Adipocyte (in vitro differentiated cells): ENCODE measurements around the gene SUMO2.
"Not testable (repeated sequence)": the region's sequence is repeated elsewhere in the genome, so short reads cannot be mapped to it uniquely, and the experiment has no call there.

Experiments used
- DNase-seq: peaks from one replicate; pipeline ENCODE4 v3.0.0-alpha.2; 2015; ENCODE audit warnings: low read depth
- H3K27me3 ChIP-seq: replicated peaks from 2 replicates; pipeline ENCODE4 v1.7.0; 2013; ENCODE audit warnings: mild to moderate bottlenecking, low read length, moderate library complexity; ENCODE audit not compliant: control insufficient read depth, insufficient read depth
- H3K36me3 ChIP-seq: 2 replicates; pipeline ENCODE4 v1.7.0; 2013; ENCODE audit warnings: low read length, mild to moderate bottlenecking, moderate library complexity; ENCODE audit not compliant: control insufficient read depth, insufficient read depth, severe bottlenecking
- H3K4me1 ChIP-seq: 2 replicates; pipeline ENCODE4 v1.7.0; 2013; ENCODE audit warnings: mild to moderate bottlenecking, low read length, moderate library complexity; ENCODE audit not compliant: control insufficient read depth, insufficient read depth
- H3K4me3 ChIP-seq: 2 replicates; pipeline ENCODE4 v1.7.0; 2013; ENCODE audit warnings: mild to moderate bottlenecking, low read length, moderate library complexity
- H3K9ac ChIP-seq: 2 replicates; pipeline ENCODE4 v1.7.0; 2013; ENCODE audit warnings: mild to moderate bottlenecking, low read length, moderate library complexity
- H3K9me3 ChIP-seq: 2 replicates; pipeline ENCODE4 v1.7.0; 2013; ENCODE audit warnings: mild to moderate bottlenecking, low read length, moderate library complexity; ENCODE audit not compliant: control insufficient read depth

SUMO2 gene

GRCh38 chr17:75137762-75138161 is 45.0 kb downstream of the SUMO2 start:
- H3K9ac ChIP-seq, DNase-seq, H3K4me1 ChIP-seq, H3K27me3 ChIP-seq, H3K9me3 ChIP-seq, H3K4me3 ChIP-seq: not testable (repeated sequence)
- H3K36me3 ChIP-seq: peaks cover 22% of the 10 kb centered on the region

DNA sequence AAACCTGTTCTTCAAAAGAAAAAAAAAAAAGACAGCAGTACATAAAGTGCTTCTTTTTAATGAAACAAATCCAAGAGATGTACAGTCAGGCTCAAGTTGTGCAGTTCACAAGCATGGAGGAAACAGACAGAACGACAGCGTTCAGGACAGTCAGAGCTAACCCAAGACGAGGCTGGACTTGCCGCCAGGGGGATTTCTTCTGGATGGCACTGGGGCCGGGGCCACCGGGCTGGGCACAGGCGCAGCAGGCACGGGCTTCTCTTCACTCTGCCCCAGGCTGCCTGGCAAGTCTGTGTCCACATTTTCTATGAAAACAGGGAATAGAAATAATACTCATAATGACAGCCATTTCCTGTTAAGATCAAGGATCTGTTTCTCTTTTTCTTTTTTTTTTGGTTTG is 46.8 kb downstream of the SUMO2 start:
- Histone ChIP-seq H3K9ac (no peak overlapping the region), H3K27me3 (no peaks in the 10 kb centered on the region), H3K4me1 (peaks cover 4% of the 10 kb centered on the region), H3K36me3 (peaks cover 16% of the 10 kb centered on the region), H3K4me3 (no peak overlapping the region), H3K9me3 (no peaks in the 10 kb centered on the region)
- no peak for DNase-seq

DNA sequence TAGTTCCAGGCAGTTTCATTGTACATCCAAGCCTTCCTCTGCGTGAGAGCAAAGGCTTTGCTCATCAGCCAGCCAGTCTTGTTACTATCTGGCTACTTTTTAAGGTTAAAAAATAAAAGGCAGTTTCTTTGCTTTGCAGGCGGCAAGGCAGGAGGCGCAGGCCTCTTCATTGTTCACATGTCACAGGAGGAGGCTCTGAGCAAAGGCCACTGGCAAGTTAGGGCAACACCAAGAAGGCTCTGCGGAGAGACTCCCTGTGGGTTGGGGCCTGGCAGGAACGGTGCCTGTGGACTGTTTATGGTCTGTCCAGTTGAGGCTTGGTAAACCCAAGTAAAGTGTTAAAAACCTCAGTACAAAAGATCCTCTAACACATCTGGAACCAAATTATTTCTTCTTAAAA is 47.3 kb downstream of the SUMO2 start:
- Histone ChIP-seq H3K9ac (no peak overlapping the region), H3K4me3 (no peak overlapping the region), H3K27me3 (no peaks in the 10 kb centered on the region), H3K4me1 (peaks cover 7% of the 10 kb centered on the region), H3K9me3 (no peaks in the 10 kb centered on the region), H3K36me3 (peaks cover 11% of the 10 kb centered on the region)
- DNase-seq: no peak

DNA sequence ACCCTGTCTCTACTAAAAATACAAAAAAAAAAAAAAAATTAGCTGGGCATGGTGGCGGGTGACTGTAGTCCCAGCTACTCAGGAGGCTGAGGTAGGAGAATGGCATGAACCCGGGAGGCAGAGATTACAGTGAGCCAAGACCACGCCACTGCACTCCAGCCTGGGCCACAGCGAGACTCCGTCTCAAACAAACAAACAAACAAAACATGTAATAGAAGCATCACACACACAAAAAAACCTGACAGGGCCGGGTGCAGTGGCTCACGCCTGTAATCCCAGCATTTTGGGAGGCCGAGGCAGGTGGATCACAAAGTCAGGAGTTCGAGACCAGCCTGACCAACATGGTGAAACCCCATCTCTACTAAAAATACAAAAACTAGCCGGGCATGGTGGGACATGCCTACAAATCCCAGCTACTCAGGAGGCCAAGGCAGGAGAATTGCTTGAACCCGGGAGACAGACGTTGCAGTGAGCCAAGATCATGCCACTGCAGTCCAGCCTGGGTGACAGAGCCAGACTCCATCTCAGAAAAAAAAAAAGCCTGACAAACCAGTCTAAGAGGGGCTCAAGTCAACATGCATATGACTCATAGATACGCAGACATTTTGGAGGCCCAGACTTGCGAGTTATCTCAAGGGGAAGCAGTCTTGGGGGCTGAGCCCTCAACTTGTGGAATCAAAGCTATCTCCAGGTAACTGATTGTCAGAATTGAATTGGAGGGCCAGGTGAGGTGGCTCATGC is 49.0 kb downstream of the SUMO2 start:
- DNase-seq, H3K9ac ChIP-seq, H3K27me3 ChIP-seq, H3K9me3 ChIP-seq, H3K4me3 ChIP-seq: not testable (repeated sequence)
- Histone ChIP-seq H3K36me3 (peaks cover 21% of the 10 kb centered on the region), H3K4me1 (peaks cover 11% of the 10 kb centered on the region)

DNA sequence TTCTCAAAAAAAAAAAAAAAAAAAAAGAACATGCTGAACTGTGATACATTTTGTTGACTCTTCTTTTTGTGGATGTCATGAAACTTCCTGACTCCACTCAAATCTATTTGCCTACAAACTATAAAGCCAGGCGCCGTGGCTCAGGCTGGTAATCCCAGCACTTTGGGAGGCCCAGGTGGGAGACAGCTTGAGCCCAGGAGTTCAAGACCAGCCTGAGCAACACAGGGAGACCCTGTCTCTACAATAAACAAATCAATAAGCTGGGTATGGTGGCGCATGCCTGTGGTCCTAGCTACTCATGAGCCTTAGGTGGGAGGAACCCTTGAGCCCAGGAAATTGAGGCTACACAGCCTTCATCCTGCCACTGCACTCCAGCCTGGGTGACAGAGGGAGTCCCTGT is 49.8 kb downstream of the SUMO2 start:
- Histone ChIP-seq H3K9ac (no peak overlapping the region), H3K4me3 (no peak overlapping the region), H3K4me1 (peaks cover 11% of the 10 kb centered on the region), H3K36me3 (peaks cover 21% of the 10 kb centered on the region), H3K9me3 (no peaks in the 10 kb centered on the region), H3K27me3 (no peaks in the 10 kb centered on the region)
- DNase-seq: no peak

DNA sequence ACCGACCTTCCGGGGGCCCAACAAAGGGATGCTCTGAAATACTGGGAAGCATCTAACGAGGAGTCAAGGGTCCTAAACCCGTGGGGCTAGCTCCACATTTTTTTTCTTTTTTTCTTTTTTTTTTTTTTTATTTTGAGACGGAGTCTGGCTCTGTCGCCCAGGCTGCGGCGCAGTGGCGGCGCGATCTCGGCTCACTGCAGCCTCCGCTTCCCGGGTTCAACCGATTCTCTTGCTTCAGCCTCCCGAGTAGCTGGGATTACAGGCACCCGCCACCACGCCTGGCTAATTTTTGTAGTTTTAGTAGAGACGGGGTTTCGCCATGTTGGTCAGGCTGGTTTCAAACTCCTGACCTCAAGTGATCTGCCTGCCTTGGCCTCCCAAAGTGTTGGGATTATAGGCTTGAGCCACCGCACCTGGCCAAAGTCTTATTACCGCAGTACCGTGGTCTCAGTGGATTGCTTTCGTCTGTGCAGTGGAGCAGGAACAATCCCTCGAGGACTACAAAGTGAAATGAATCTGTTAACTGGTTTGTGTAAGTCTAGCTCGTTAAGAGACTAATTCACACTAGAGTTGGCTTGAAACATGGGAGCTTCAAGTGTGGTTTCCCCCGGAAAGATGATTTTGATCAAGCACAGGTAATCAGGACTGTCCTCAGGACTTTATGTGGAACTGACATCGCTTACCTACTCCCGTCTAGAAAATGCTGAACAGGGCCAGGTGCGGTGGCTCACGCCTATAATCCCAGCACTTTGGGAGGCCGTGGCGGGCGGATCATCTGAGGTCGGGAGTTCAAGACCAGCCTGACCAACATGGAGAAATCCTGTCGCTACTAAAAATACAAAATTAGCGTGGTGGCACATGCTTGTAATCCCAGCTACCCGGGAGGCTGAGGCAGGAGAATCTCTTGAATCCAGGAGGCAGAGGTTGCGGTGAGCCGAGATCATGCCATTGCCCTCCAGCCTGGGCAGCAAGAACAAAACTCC is 50.5 kb downstream of the SUMO2 start:
- Histone ChIP-seq H3K4me1 (peaks cover 11% of the 10 kb centered on the region), H3K4me3 (peak overlapping the region; percentile 87), H3K36me3 (peaks cover 21% of the 10 kb centered on the region), H3K9ac (peak overlapping the region; percentile 93)
- H3K9me3 ChIP-seq, H3K27me3 ChIP-seq, DNase-seq: not testable (repeated sequence)

DNA sequence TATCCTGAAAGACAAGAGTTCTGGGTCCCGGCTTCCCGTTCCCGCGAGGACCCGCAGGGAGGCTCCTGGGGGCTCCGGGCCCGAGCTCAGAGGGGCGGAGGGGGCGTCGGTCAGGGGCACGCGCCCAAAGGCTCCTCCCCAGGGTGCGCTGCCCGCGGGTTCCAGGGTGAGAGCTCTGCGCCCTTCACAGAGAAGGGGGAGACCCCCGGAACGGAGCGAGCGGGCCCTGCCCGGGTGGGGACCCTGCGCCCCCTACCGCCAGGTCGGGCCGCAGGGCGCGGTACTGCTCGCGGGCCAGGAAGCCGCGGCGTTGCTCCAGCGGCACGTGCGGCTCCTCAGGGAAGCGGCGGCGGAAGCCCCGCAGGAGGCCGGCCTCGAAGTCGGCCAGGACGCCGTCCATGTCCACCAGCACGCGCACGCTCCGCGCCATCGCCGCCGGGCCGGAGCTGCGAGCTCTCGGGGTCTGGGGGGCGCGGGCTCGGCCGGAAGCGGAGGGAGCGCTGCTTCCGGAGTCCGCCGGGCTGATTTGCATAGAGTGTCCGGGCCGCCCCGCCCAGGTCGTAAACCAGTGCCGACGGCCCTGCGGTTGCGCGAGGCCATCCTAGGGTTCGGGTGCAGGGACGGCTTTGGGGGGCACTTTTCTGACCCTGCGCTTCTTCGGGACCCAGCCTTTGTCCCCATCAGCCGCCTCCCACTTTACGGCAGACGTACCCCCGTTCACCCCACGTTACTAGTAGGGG is 51.3 kb downstream of the SUMO2 start, which contains the start of gene NT5C:
NT5C (minus strand) TSS at position 465 of the 740 bp plus-strand sequence; CDS start at position 430, 35 bp downstream.
- Histone ChIP-seq H3K4me3 (peak within 1 kb of the TSS; percentile 87), H3K9me3 (no peaks in the 10 kb centered on the region), H3K27me3 (no peaks in the 10 kb centered on the region), H3K4me1 (peaks cover 11% of the 10 kb centered on the region), H3K9ac (peak within 1 kb of the TSS; percentile 93), H3K36me3 (peaks cover 21% of the 10 kb centered on the region)
- peak; percentile 91 for DNase-seq

DNA sequence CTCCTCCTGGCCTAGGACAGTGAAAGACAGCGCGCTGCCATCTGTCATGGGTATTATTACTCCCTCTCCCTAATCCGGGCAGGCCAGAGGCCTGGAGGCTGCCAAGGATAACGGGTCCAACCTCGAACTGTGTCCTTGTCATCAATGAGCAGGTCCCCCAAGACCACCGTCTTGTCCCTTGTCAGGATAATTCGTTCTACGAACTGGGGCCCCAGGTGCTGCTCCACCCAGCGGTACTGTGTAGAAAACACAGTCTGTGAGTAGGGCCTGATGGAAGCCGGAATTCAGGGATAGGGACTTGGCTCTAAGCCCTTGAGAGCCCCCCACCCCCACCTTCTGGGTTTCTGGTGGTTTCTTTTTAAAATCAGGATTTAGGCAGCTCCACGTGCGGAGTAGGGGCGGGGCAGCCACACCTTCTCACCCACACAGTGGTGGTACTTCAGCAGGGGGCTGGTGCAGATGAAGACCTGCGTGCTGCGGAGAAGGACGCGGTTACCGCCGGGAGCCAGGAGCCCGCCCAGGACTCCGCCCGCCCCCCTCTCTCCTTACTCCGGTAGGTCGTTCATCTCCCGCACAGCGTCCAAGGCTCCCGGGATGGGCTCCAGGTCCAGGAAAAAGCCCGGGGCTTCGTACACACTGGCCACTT is 52.0 kb downstream of the SUMO2 start:
- Histone ChIP-seq H3K36me3 (peaks cover 21% of the 10 kb centered on the region), H3K4me1 (peaks cover 11% of the 10 kb centered on the region), H3K4me3 (peak overlapping the region; percentile 87), H3K27me3 (no peaks in the 10 kb centered on the region), H3K9ac (peak overlapping the region; percentile 93), H3K9me3 (no peaks in the 10 kb centered on the region)
- peak; percentile 72 for DNase-seq

DNA sequence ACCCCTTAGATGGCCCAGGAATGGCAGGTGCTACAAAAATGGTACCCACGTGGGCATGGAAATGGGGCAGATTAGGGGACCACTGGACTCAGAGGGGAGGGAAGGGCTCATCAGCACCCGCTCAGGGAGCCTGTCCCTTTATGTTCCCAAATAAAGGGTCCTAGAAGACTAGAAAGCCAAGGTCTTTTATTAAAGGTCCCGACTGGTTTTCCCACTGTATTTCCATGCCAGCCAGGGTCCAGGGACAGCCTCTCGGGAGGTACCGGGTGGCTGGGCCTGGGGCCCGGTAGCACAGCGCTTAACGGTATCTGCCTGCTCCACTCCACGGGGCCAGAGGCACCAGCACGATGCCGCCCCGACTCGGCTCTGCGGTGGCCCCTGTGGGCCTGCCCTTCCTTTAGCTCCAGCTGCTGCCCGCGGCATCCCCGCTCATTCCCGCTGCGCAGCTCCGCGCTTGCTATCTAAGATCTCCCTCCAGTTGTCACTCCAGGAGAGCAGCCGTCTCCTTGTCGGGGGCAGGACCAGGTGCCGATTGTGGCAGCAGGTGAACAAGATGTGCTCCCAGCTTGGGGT is 52.6 kb downstream of the SUMO2 start:
- Histone ChIP-seq H3K4me1 (peaks cover 11% of the 10 kb centered on the region), H3K9me3 (no peaks in the 10 kb centered on the region), H3K9ac (peak overlapping the region; percentile 93), H3K4me3 (peak overlapping the region; percentile 87), H3K27me3 (no peaks in the 10 kb centered on the region), H3K36me3 (peaks cover 16% of the 10 kb centered on the region)
- DNase-seq: no peak

- no peak for DNase-seq
- Histone ChIP-seq H3K9ac (no peak overlapping the region), H3K4me1 (peaks cover 11% of the 10 kb centered on the region), H3K36me3 (peaks cover 13% of the 10 kb centered on the region), H3K9me3 (no peaks in the 10 kb centered on the region), H3K4me3 (no peak overlapping the region), H3K27me3 (no peaks in the 10 kb centered on the region)
Observed at GRCh38 chr17:75129576-75129975, 53.2 kb downstream of the SUMO2 start.
